NCI-H146 treated with DMSO at 0.1 percent for 48 hours (cell line): ENCODE data around the gene MRPL30.
"Not testable (repeated sequence)": the region's sequence is repeated elsewhere in the genome, so short reads cannot be mapped to it uniquely, and the experiment has no call there.

Experiments
- DNase-seq: peaks from one replicate; lab custom pipeline; 2025; ENCODE audit not compliant: unreplicated experiment; lab: John Stamatoyannopoulos, UW

Gene MRPL30

DNA sequence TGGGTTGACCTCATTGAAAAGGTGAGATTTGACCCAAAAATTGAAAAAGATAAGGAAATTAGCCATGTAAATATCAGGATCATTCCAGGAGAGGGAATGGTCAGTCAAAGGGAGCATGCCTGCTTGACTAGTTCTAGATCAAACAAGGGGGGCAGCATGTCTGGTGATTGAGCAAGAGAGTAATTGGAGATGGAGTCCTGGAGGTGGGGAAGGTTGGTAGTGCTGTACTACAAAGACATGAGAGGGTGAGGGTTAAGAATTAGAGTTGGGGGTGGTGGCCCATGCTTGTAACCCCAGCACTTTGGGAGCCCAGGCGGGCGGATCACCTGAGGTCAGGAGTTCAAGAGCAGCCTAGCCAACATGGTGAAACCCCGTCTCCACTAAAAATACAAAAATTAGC, 2.0 kb downstream of the MRPL30 start:
- no peak for DNase-seq

DNA sequence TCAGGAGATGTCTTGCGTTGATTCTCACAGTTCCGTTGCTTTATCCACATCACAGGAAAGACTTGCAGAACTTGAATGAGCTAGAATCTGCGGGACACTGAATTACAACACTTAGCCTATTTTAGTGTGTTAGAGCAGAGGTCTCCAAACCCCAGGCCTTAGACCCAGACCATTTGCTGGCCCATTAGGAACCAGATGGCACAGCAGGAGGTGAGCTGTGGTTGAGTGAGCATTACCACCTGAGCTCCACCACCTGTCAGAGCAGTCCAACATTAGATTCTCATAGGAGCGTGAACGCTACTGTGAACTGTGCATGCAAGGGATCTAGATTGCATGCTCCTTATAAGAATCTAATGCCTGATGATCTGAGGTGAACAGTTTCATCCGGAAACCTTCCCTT, 3.8 kb downstream of the MRPL30 start:
- peak; percentile 11 for DNase-seq

DNA sequence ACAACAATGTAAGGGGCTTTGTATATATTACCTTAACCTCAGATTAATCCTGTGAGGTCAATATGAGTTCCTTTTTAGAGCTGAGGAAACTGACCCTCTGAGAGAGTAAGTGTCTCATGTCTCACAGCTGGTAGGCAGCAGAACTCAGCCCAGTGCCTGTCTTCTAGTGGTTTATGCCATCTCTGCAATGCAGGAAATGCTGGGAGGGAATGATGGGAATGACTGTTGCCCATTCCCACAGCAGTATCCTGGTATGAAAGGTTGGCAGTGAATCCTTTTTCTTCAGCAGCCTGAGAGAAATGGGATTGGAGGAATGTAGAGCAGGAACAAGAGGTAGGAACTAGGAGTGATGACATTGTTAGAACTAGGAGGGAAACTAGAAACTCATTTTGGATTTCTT, 6.0 kb downstream of the MRPL30 start:
- no peak for DNase-seq

DNA sequence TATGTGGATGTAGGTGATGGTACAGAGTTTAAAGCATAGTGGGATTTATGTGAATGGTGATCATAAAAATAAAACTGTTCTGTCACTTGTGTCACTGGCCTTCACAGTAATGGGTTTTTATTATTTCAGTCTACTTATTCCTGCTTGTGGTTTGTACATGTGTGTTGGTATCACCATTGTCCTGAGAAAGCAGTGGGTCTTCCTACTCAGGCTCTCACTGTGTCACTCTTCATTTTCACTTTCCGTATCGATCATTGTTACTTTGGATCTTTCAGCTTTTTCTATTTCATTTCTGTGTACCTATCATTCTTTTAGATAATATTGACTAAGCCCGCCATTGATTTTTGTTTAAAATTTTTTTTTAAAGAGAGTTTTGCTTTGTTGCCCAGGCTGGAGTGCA, 7.4 kb downstream of the MRPL30 start:
- DNase-seq: no peak

DNA sequence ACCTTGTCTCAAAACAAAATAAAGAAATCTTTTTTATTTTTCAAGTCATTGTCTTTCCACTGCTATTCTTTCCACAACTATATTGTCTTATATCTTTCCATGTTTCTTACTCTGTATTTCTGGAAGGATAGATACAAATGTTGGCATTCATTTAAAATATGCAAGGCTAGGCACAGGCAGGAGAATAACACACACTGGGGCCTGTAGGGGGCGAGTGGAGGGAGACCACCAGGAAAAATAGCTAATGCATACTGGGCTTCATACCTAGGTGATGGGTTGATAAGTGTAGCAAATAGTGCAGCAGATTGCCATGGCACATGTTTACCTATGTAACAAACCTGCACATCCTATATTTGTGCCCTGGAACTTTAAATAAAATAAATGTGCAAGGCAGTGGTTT, 9.6 kb downstream of the MRPL30 start:
- DNase-seq: no peak

DNA sequence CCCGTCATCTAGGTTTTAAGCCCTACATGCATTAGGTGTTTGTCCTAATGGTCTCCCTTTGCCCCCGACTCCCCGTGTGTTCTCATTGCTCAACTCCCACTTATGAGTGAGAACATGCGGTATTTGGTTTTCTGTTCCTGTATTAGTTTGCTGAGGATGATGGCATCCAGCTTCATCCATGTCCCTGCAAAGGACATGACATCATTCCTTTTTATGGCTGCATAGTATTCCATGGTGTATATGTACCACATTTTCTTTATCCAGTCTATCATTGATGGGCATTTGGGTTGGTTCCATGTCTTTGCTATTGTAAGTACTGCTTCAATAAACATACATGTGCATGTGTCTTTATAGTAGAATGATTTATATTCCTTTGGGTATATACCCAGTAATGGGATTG, 11.4 kb downstream of the MRPL30 start:
- DNase-seq: not testable (repeated sequence)

DNA sequence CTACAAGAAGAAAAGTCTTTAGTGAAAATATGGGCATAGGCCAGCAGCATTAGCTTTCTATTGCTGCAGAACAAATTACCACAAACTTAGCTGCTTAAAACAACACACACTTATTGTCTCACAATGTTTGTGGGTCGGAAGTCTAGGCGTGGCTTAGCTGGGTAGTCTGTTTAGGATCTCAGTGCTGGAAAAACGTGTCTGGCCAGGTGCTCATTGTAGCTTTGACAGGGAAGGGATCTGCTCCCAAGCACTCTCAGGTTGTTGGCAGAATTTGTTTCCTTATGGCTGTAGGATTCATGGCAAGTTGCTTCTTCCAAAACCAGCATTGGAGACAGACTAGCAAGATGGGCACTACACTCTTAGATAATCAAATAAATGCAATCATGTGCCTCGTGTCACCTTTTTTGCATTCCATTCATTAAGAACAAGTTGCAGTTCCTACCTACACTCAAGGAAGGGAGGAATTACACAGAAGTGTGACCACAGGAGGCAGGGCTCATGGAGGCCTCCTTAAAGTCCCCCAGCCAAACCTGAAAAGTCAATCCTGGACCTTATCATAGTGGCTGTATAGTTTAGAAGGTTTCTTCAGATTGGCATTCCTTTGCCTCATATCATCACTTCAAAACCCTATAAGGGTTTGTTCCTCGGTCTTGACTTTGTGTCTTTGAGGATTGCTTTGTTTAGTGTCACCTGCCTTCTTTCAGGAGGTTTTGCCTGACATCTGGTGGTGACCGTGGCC, 17.3 kb downstream of the MRPL30 start:
- DNase-seq: no peak

DNA sequence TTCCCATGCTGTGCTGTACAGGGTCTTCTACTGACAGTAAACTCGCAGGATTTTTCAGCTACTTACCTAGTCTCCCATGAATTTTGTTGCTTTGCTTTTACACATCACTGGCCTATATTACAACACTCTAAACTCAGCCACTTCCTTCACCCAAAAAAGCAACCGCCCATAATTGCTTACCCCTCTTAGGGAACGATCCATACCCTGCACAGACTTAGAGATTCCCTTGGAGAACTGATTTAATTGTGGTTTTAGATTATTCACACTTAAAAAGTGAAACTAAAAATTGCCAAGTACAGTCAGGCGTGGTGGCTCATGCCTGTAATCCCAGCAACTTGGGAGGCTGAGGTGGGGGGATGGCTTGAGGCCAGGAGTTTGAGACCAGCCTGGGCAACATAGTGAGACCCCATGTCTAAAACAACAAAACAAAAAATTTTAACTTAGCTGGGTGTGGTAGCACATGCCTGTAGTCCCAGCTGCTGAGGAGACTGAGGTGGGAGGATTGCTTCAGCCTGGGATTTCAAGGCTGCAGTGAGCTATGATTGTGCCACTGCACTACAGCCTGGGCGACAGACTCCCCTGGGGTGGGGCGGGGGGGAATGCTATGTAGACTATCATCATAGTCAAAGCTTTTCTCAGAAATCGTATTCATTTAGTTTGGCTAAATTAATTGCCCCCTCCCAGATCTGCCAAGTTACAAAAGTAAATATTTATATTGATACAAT, 19.3 kb downstream of the MRPL30 start:
- DNase-seq: no peak

DNA sequence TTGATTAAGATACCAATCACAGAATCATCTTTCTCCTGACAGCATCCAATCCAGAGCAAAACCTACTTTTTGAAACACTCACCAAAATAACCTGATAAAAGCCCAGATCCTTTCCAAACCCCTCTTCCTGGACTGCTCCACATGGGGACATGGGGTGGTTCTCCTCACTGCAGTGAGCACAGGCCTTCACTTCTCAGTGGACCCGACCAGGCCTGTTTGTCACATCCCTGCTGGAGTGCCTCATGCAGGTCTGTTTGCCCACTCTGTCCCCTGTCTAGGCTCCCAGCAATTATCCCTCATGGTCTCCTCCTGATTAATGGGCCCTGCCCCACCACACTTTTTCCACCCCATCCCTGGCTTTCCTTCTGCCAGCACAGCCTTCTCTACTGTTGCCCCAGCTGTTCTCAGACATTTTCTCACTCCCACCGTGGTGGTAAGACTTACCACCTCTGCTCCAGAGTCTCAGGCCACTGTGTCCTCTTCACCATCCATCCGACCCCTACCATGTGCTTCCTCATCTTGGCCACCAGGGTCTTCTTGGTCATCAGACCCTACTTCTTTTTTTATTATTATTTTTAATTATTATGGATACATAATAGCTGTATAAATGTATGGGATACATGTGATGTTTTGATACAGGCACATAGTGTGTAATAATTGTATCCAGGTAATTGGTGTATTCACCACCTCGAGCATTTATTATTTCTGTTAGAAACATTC, 21.1 kb downstream of the MRPL30 start:
- DNase-seq: no peak

DNA sequence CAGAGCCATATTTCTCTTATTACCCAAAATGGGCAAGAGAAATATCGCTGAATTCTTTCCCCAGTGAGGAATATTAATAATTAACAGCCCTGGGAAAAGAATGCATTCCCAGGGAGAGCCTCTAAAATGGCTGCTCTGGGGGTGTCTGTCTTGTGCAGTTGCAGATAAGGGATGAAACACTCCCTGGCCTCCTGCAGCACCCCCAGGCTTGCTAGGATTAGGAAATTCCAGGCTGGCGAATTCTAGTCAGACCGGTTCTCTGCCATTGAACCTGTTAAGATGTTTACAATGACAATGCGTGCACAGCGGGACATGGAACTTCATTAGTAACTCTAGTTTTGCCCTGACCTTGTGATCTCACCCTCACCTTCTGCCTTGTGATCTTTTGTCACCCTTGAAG, 24.5 kb downstream of the MRPL30 start:
- no peak for DNase-seq

DNA sequence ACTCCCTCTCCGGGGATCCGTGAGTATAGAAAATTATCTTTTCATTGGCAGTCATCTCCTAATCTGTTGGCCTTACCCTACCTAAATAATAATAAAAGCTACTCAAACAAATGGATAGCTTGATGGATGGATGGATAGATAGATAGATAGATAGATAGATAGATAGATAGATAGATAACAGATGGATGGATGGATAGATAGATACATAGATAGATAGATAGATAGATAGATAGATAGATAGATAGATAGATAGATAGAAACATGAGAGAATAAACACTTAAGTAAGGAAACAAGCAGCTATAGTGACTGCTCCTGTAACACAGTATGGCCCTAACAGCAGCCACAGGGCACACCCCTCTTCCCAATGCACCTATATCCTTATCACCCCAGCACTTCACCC, 35.1 kb downstream of the MRPL30 start:
- no peak for DNase-seq

DNA sequence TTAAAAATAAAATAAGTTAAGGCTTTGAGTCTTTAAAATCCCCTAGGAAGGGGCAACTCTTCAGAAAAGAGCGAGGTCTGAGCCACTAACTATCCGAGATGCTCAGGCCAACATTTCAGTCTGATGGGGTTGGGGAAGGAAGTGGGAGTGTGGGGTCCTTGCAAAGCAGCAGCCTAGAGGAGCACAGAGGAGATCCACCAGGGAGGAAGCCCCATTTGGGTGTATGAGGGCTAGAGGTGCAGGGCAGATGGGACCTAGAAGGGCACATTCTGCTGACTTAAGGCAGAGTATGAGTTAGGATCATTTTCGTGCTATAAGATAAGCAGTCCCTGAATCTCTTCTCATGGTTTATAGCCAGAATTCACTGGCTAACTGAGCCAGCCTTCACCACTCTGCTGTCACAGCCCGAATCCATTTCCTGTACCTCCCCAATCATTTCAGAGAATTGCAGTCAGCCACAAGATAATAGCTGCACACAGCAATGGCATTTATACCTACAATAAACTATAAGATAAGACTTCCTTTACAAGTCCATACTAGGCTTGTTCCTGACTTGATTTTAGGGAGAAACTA, 37.0 kb downstream of the MRPL30 start:
- DNase-seq: no peak

DNA sequence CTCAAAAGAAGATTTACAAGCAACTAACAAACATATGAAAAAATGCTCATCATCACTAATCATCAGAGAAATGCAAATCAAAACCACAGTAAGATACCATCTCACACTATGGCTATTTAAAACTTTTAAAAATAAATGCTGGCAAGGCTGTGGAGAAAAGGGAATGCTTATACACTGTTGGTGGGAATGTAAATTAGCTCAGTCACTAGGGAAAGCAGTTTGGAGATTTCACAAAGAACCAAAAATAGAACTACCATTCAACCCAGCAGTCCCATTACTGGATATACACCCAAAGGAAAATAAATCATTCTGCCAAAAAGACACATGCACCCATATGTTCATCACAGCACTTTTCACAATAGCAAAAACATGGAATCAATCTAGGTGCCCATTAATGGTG, 52.2 kb downstream of the MRPL30 start:
- DNase-seq: not testable (repeated sequence)

DNA sequence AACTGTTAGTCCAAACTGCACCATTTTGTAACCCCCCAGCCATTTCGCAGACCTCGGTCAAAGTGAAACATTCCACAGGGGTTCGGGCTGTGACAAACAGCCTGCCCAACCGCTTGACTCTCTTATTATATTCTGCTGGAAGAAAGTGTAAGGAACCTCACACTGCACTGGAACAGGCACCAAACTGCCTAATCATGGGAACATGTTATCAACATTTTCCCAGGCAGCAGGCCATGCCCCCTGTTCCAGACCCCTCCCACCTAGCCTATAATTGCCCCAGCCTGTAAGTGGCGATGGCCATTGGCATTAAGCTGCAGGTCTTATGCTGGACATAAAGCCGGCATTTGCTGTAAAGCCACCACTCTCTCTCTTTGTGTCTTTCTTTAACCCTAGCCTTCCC, 57.6 kb downstream of the MRPL30 start:
- DNase-seq: no peak

DNA sequence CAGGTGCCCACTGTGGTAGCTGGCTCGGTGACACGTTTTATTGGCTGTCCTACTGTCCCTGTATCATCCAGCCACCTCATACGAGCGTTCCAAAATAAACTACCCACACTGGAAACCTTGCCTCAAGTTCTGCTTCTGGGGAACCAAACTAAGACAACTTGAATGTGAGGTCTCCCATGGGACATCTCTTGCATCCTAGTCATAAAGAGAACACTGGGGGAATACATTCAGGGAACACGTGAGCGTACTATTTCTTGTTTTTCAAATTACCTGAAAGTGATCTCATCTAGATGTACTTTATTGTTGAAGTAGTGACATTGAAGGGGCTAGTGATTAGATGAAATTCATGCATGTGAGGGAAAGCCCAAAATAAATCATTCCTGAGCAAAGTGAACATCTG, 59.4 kb downstream of the MRPL30 start:
- no peak for DNase-seq

DNA sequence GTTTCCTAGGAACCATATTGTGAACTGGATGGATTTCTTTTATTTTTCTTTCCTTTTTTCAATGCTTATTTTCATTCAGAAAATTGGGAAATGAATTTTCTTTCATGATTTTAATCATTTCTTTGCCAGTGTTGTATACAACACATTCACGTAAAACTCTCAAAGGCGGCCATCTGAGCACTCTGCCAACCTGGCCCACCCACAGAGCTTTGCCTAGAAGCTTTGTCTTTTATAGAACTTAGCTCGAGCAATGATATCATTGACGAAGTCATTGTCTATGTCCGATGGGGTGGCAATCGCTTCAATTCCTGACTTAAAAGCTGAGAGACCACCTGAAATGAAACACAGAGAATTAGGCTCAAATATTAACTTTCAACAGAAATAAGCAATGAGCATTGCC, 61.2 kb downstream of the MRPL30 start:
- no peak for DNase-seq
